Calu3 (cell line): ENCODE measurements around the gene STK39. TPM values are rescaled to one million over a fixed set of nuclear protein-coding genes. Genes with fewer than 3 reads are reported as not detected.

Source experiments
- BruUV-seq: library from RNA; stranded (reverse); fragments of 400-500 nt; replicated peaks from 2 replicates; lab custom pipeline; 2021; lab: Mats Ljungman, UMichigan
- CTCF ChIA-PET: fragments of 300-600 bp; sonication (Branson Sonifier 250); formaldehyde crosslinking; loops from one replicate; lab custom pipeline; 2022; ENCODE audit warnings: antibody characterized with exemption; lab: Charles Lee
- DNase-seq: peaks from one replicate; pipeline ENCODE4 v3.0.0; 2022
- H3K27ac Mint-ChIP-seq: one replicate; pipeline ENCODE4 v1.8.0; 2022; ENCODE audit warnings: mixed read lengths; ENCODE audit not compliant: unreplicated experiment
- H3K27me3 Mint-ChIP-seq: one replicate; pipeline ENCODE4 v1.8.0; 2022; ENCODE audit warnings: mixed read lengths; ENCODE audit not compliant: unreplicated experiment
- H3K36me3 Mint-ChIP-seq: one replicate; pipeline ENCODE4 v1.8.0; 2022; ENCODE audit warnings: mild to moderate bottlenecking, moderate library complexity, mixed read lengths; ENCODE audit not compliant: insufficient read depth, unreplicated experiment
- H3K4me1 Mint-ChIP-seq: one replicate; pipeline ENCODE4 v1.8.0; 2022; ENCODE audit warnings: mild to moderate bottlenecking, low read depth, mixed read lengths; ENCODE audit not compliant: unreplicated experiment
- H3K4me3 Mint-ChIP-seq: one replicate; pipeline ENCODE4 v1.8.0; 2022; ENCODE audit warnings: mild to moderate bottlenecking, low read depth, moderate library complexity, mixed read lengths; ENCODE audit not compliant: unreplicated experiment
- H3K9me3 Mint-ChIP-seq: one replicate; pipeline ENCODE4 v1.8.0; 2022; ENCODE audit warnings: low read depth, mixed read lengths; ENCODE audit not compliant: unreplicated experiment
- intact Hi-C: fragments of 100-400 bp; cut with micrococcal nuclease; formaldehyde crosslinking; loops from one replicate; pipeline ENCODE4 v1.10.0; 2022; ENCODE audit not compliant: unreplicated experiment
- total RNA-seq: library from RNA; stranded (reverse); gene quantifications from 2 replicates; pipeline ENCODE4 v1.2.3, GENCODE V29; 2022
- TF ChIP-seq, protein P1 (sequence below): fragments of 200-600 bp; IDR thresholded peaks from one replicate; pipeline ENCODE4 v1.8.0; 2022; ENCODE audit warnings: antibody characterized with exemption; ENCODE audit not compliant: unreplicated experiment

Gene STK39
- total RNA-seq, 1 experiment from 2014 or later = 110 TPM

- CTCF ChIA-PET = no interaction called here
- intact Hi-C loops = no loop called here
- H3K4me1 Mint-ChIP-seq = peaks cover 10% of the 10 kb centered on the region
- peaks cover 18% of the 10 kb centered on the region for H3K36me3 Mint-ChIP-seq
- no TSS peak for BruUV-seq
- H3K9me3 Mint-ChIP-seq = no peaks in the 10 kb centered on the region
- no peaks in the 10 kb centered on the region for H3K27me3 Mint-ChIP-seq
- no peak overlapping the region for H3K27ac Mint-ChIP-seq
- no peak overlapping the region for H3K4me3 Mint-ChIP-seq
- DNase-seq = no peak
- TF ChIP-seq, protein P1, sequence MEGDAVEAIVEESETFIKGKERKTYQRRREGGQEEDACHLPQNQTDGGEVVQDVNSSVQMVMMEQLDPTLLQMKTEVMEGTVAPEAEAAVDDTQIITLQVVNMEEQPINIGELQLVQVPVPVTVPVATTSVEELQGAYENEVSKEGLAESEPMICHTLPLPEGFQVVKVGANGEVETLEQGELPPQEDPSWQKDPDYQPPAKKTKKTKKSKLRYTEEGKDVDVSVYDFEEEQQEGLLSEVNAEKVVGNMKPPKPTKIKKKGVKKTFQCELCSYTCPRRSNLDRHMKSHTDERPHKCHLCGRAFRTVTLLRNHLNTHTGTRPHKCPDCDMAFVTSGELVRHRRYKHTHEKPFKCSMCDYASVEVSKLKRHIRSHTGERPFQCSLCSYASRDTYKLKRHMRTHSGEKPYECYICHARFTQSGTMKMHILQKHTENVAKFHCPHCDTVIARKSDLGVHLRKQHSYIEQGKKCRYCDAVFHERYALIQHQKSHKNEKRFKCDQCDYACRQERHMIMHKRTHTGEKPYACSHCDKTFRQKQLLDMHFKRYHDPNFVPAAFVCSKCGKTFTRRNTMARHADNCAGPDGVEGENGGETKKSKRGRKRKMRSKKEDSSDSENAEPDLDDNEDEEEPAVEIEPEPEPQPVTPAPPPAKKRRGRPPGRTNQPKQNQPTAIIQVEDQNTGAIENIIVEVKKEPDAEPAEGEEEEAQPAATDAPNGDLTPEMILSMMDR = no peak
Observed at GRCh38 chr2:168030862-168031624, 216.4 kb downstream of the STK39 start.

GRCh38 chr2:168029071-168029470, 218.3 kb downstream of the STK39 start:
- Mint-ChIP-seq H3K36me3 (peaks cover 22% of the 10 kb centered on the region), H3K4me1 (peaks cover 10% of the 10 kb centered on the region), H3K9me3 (no peaks in the 10 kb centered on the region), H3K4me3 (no peak overlapping the region), H3K27me3 (no peaks in the 10 kb centered on the region), H3K27ac (no peak overlapping the region)
- intact Hi-C loops = no loop called here
- TF ChIP-seq, protein P1 = no peak
- no peak for DNase-seq
- no TSS peak for BruUV-seq
- CTCF ChIA-PET = no interaction called here

- Mint-ChIP-seq H3K4me1 (peaks cover 10% of the 10 kb centered on the region), H3K4me3 (no peak overlapping the region), H3K27ac (no peak overlapping the region), H3K9me3 (no peaks in the 10 kb centered on the region), H3K36me3 (peaks cover 22% of the 10 kb centered on the region), H3K27me3 (no peaks in the 10 kb centered on the region)
- BruUV-seq = no TSS peak
- CTCF ChIA-PET = no interaction called here
- TF ChIP-seq, protein P1 = no peak
- intact Hi-C loops = no loop called here
- DNase-seq = no peak
Observed at GRCh38 chr2:168028362-168028761, 219.0 kb downstream of the STK39 start.

DNA sequence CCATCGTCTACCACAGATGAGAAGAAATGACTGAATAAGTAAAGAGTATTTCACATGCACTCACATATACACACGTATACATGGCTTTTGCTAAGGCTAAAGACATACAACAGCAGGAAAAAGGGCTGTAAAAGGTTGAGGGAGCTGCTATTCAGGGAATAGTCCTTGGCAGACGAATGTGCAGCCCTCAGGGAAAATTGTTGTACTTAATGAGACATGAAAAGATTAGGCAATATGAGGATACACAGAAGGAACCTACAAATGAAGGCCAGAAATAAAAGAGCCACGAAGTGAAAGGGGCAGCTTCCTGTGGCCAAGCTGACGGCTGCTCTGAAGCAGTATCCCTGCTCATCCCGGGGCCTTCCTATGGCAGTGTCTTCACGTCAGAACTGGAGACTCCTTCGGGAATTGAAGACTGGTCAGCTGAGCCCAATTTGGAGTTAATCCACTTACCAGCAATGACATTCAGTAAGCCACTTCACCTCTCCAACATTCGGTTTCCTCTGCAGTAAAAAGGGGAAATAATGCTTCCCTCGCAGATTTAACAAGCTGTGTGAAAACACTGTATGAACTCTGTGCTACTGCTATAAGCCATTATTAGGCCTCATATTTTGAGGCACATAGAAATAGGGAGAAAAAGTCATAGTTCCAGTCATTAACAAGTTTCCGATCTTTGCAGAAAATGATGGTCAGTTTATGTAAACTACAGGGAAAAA, 221.8 kb downstream of the STK39 start:
- no peak overlapping the region for H3K27ac Mint-ChIP-seq
- H3K4me3 Mint-ChIP-seq = no peak overlapping the region
- no peak for DNase-seq
- no peaks in the 10 kb centered on the region for H3K9me3 Mint-ChIP-seq
- no TSS peak for BruUV-seq
- CTCF ChIA-PET = no interaction called here
- TF ChIP-seq, protein P1 = no peak
- no peaks in the 10 kb centered on the region for H3K27me3 Mint-ChIP-seq
- intact Hi-C loops = no loop called here
- peaks cover 12% of the 10 kb centered on the region for H3K36me3 Mint-ChIP-seq
- peaks cover 2% of the 10 kb centered on the region for H3K4me1 Mint-ChIP-seq
